ENCODE measurements around the gene MKRN2OS.
A peak's percentile ranks its signal among the peaks of the same experiment; 100 is the strongest.

Gene MKRN2OS

GRCh38 chr3:12513694-12514446 lies 31.4 kb downstream of the MKRN2OS start:
- no peak for DNase-seq (ENCODE audit: low spot score)

- no peak for DNase-seq (ENCODE audit: low spot score)
These were observed 32.7 kb downstream of the MKRN2OS start for GRCh38 chr3:12512534-12513118.

GRCh38 chr3:12509466-12509865 lies 35.8 kb downstream of the MKRN2OS start:
- DNase-seq (ENCODE audit: low spot score), result no peak

GRCh38 chr3:12508291-12508700 lies 37.0 kb downstream of the MKRN2OS start:
- no peak for DNase-seq (ENCODE audit: low spot score)

- DNase-seq (ENCODE audit: low spot score), result no peak
These were observed 37.6 kb downstream of the MKRN2OS start for GRCh38 chr3:12507591-12508281.

GRCh38 chr3:12506201-12506709 lies 39.0 kb downstream of the MKRN2OS start:
- no peak for DNase-seq (ENCODE audit: low spot score)

- DNase-seq (ENCODE audit: low spot score), result no peak
These were observed 42.0 kb downstream of the MKRN2OS start for GRCh38 chr3:12503126-12503957.

- DNase-seq (ENCODE audit: low spot score), result no peak
These were observed 43.8 kb downstream of the MKRN2OS start for GRCh38 chr3:12501360-12502020.

- DNase-seq (ENCODE audit: low spot score), result peak; percentile 17
These were observed 45.8 kb downstream of the MKRN2OS start for GRCh38 chr3:12499474-12499873.

GRCh38 chr3:12496453-12496761 lies 48.9 kb downstream of the MKRN2OS start:
- no peak for DNase-seq (ENCODE audit: low spot score)

GRCh38 chr3:12495749-12496452 lies 49.4 kb downstream of the MKRN2OS start:
- DNase-seq (ENCODE audit: low spot score), result no peak

- no peak for DNase-seq (ENCODE audit: low spot score)
These were observed 54.8 kb downstream of the MKRN2OS start for GRCh38 chr3:12490547-12490946.

- no peak for DNase-seq (ENCODE audit: low spot score)
These were observed 55.5 kb downstream of the MKRN2OS start for GRCh38 chr3:12489832-12490231.

All from hematopoietic multipotent progenitor cell treated with erythropoietin and hydrocortisone succinate and interleukin-3 and kit ligand, for 17 days (in vitro differentiated cells).